ENCODE results near the gene FGF14. TPM values are rescaled to one million over a fixed set of nuclear protein-coding genes. Genes with fewer than 3 reads are reported as not detected.

FGF14 gene
- total RNA-seq, 1 experiment from 2014 or later = not detected

DNA sequence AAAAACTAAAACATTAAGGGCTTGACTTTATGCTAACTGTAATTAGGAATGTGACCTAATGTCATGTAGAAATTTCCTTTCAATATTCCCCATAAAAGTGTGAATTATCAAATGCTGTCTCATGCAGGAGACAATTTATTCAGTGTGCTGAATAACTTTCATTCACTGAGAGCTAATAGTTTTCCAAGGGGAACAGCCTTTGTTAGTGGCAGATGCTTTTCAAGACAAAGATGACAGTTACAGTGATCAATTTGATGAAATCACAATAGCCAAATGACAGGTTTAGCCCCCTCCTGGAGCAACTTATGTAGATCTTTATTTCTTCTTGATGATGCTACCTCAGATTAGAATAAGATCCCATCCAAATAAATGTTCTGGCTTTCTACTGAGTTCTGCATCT, 673.8 kb downstream of the FGF14 start:
- no peak for DNase-seq (ENCODE audit: low spot score)

DNA sequence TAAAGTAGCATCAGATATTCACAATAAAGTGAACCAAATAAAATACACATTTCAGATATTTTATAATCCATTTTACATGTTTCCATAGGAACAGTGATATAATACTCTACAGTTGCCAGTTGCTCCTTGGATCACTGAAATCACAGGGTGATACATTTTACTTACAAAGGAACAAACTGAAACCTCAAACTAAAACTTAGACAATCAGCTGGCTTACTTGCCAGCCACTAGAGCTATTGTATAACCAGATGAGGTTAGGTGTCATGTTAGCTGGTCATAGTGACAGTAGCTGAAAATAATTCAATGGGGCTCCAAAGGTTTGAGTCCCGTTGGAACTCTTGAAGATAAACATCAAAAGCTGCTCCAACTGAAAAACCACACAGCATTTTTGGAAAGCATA, 674.7 kb downstream of the FGF14 start:
- DNase-seq (ENCODE audit: low spot score) = no peak

DNA sequence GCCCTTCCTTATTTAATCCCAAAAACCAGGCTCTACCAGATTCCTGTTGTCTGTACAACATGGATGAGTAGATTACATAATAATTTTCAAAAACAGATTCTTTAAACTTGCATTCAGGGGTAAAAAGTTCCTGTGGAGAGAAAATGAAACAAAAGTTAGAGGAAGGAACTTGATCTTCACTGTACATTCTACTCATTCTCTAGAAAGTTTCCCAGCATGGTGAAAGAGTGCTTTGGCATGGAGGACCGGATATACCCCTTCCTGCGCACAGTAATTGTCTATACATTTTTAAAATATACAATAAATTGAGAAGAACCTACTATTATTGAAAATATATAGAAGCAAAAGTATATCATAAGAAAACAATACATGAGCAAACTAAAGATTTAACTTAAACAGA, 675.2 kb downstream of the FGF14 start:
- DNase-seq (ENCODE audit: low spot score) = no peak

DNA sequence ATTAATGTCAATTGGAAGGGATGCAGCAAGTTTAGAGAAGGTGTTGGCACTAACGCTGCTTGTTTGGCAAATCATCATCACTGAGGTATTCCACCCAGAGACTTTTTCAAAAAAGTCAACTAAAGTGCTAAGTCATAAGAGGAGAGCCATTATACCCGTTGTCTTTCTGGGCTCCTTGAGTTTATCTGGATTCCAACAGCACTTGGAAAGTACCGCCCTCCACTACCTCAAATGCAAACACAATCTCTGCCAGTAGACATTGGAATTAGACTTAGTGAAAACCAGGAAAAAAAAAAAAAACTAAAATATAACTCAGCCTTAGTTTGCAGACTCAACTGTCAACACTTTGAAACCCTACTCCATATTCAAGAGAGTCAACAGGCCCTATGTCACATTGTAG, 683.4 kb downstream of the FGF14 start:
- no peak for DNase-seq (ENCODE audit: low spot score)

DNA sequence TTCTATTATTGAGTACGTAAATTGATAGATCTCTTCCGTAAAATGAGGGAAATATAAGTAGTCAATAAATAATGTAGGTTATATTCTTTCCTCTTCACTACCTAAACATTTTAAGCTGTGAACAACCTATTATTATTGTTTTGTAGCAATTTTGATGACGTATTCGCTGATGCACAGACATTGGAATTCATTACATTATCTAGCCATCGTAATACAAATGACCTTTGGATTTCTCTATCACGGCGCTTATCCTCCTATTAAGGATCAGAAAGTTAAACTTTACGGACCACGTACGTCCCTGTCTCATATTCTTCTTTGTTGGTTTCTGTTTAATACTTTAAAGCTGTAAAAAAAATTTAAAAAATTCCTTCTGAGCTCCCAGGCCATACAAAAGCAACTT, 684.5 kb downstream of the FGF14 start:
- no peak for DNase-seq (ENCODE audit: low spot score)

DNA sequence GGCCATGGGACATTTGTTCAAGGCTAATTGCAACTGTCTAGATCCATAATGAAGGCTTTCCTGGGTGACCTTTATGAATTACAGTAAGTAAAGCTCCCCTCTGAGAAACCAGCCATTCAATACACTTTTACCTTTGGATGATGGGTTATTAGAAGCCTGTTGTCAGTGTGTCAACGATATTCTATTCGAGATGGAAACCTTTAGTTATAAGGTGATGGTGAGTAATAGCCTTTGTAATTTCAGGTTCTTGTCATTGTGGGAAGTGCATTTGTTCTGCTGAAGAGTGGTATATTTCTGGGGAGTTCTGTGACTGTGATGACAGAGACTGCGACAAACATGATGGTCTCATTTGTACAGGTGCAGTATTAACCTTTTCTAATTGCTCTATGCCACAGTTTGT, 687.7 kb downstream of the FGF14 start:
- no peak for DNase-seq (ENCODE audit: low spot score)

DNA sequence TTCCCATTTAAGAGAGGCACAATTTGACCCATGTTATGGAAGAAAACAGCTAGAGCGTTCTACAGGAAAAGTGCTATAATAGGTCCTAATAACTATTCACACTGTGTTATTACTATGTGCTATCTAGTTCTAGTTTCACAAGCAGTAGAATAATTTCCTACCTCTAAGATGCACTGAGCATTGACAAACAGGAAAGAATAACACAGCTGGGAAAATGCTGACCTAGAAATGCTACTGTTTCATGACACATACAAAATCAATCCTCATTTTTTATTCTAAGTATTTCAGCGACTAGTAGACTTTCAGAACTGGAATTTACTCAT, 689.9 kb downstream of the FGF14 start:
- DNase-seq (ENCODE audit: low spot score) = no peak

DNA sequence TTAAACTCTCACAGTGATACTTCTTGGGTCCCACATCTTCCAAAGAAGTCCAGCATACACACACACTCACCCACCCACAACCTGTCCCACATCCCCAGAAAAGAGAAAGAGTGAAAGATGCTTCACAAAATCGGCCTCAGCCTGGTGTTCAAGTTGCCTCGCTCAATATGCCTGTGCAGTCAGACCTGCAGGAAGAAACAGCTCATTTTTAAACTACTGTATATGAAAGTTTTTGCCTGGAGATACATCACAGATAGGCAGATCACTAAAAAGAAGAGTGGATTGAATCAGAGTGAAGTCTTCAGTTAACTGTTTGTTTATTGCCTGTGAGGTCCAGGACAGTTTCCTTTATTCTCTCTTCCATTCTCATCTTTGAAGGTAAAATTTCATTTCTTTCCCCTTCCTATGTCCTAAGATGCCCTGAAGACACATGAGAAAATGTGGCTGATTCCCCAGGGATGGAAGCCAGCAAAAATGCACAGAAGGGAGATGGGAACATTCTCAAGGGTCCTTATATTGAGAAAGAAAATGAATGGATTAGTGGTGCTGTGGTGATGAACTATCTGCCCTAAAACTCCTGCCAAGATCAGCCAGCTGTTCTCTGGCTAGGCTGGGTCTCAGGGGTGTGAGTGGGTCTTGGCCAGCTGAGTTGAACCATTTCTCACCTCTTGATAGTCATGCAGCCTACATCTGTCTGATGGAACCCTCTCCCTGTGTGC, 690.4 kb downstream of the FGF14 start:
- no peak for DNase-seq (ENCODE audit: low spot score)

DNA sequence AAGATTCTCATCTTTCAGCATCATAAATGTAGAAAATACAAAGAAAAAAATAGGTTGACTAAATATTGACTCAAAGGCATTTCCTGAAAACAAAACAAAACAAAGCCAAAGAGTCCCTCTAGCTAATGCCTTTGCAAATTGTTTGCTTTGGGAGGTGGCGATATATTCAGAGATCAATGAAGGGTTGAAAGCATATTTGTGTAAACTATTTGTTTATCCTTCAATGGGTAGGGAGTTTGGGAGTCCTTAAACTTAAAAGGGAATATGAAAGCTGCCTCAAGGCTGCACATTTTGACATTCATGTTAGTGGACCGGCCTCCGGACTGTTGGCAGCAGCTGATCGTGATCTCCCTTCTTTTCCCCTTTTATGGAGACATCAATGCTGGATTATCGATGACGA, 691.9 kb downstream of the FGF14 start:
- no peak for DNase-seq (ENCODE audit: low spot score)

DNA sequence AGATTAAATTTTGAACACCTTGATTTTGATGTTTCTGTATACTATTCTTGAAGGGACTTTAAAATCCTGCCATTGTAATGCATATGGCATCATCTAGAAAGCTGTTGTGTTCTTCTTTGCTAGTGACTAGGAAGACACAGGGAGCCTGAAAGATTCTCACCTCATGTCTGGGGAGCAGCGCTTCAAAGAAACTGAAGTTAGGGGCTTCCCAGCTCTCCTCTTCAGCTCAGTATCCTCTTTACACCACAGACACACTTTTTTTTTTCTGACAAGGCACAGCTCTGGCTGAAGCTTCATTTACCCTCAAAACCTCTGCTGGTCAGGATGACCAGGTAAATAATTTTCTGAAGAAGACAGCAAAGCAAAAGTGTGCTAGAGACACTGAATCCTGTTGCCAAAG, 693.7 kb downstream of the FGF14 start:
- DNase-seq (ENCODE audit: low spot score) = no peak

DNA sequence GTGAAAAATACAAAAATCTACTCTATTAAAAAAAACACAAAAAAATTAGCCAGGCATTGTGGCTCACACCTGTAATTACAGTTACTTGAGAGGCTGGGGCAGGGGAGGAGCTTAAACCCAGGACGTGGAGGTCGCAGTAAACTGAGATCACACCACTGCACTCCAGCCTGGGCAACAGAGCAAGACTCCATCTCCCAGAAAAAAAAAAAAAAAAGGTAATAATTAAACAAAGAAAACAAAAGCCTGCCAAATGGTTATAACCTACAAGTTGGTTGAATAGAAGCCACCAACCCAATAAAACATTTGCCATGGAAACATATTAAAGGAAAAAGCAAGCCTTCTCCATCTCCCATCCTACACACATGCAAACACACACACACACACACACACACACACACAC, 694.2 kb downstream of the FGF14 start:
- no peak for DNase-seq (ENCODE audit: low spot score)

DNA sequence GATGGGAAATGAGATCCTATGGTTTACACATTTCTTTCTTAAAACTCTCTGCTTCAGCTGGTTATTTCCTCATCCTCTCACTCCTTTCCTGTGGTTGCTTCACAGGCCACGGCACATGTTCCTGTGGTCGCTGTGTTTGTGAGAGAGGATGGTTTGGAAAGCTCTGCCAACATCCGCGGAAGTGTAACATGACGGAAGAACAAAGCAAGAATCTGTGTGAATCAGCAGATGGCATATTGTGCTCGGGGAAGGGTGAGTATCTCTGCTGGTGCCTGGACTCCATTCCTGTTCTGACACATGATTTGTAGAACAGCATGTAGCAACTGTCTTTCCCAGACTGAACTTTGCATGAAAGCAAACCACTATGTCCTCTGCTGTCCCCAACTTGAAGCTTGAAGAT, 695.2 kb downstream of the FGF14 start:
- peak; percentile 7 for DNase-seq (ENCODE audit: low spot score)

DNA sequence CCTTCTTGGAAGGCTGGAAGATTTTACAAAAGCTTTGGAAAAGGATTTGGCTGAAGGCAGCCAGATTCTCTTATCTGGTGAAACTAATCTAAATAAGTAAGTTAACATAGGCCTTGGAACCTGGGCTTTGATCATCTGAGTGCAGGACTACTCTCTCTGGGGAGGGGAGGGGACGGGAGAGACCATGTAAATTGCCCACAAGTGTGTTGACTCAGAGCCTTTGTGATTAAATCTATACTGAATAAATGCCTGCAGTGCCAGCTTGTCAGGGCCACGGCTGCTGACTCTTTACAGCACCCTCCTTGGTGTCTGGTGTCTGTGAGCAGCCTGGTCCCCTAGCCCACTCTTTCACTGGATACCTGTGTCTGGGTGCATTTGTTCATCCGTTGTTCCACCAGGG, 698.0 kb downstream of the FGF14 start:
- DNase-seq (ENCODE audit: low spot score) = no peak

DNA sequence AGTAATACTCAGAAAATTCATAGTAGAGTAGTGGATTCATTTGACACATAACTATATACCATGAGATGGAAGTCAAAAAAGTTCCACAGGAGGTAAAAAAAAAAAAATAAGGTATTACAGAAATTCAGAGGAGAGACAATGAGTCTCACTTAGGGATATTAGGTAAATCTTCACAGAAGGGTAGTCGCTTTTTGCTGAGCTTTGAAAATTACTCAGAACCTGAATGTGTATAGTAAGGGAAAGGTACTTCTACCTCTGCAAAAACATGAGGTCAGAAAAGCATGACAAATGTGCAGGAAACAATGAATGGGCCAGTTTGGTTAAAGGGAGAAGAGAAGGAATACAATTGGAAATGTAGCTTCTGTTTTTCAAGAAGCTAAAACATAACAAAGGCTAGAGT, 698.8 kb downstream of the FGF14 start:
- DNase-seq (ENCODE audit: low spot score) = no peak

DNA sequence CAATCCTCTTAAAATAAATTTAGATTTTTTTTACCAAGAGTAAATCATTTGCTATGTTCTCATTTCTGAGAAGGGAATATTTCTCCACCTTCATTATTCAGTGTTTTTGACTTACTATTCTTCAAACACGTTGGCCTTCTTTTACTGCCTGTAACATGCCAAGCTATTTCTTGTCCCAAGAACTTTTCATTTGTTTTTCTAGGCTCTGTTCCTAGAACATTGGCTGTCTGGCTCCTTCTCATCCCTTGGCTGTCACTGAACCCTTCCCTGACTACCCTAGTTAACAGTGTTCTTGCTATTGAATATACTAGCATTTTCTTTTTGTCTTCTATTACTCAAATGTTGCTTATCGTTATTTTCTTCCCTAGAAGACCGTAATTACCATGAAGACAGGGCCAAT, 701.2 kb downstream of the FGF14 start:
- no peak for DNase-seq (ENCODE audit: low spot score)

DNA sequence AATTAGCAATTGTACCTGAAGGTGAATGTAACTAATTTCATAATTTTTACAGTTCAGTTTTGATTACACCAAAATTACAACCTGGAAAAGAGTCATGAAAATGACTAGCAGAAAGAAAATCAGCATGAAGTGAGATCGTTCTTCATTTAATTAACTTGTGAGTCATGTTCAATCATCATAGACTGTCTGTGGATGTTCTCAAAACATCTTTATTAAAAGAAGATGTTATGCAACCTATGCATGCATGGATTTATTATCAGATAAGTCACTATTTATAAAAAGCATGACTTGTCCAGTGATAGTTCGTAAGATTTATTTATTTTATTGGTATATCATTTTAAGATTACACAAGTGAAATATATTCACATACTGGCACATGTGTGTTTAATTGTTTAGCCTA, 703.4 kb downstream of the FGF14 start:
- DNase-seq (ENCODE audit: low spot score) = no peak

DNA sequence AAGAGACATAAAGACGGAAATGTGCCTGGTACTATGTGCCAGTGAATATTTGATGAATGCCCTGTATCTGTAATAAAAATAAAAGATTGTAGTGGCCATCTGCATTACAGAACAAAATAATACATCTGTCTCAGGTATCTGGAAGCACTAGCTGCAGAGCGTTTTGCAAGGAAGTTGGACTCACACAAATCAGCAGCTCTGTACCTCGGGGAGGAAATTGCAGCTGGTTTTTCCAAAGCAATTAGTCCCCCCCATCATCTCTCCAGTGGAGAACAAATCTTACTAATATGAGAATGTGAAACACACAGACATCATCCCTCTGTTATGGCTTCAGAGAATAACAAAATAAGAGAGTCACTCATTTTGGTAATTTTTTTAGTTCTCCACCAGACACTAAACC, 704.1 kb downstream of the FGF14 start:
- no peak for DNase-seq (ENCODE audit: low spot score)

DNA sequence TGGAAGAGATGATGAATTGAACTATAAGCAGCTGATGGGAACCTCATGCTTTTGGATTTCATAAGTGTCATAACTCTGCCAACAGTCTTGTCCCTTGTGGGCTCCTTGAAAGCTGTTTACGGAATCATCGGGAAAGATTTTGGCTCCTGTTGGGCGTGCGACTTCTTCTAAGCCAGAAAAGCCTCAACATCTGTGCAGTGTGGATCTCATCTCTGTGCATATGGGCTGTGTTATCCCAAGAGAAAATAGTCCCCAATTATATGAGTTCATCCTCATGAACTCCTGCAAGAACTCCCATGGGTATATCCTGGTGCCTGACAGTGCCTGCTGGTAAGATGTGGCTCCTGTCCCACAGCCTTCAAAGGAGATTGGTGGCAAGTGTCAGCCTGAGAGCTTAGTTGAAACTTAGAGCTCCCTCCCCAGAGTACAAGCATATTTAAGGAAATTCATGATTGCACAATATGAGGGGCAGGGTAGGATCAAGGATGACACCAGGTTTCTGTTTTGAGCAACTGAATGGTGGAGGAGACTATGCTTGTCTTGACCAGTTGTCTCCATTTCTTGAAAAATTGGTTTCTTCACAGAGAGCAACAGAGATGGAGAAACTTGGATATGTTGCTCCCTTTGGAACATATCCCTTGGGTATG, 705.9 kb downstream of the FGF14 start:
- DNase-seq (ENCODE audit: low spot score) = no peak

DNA sequence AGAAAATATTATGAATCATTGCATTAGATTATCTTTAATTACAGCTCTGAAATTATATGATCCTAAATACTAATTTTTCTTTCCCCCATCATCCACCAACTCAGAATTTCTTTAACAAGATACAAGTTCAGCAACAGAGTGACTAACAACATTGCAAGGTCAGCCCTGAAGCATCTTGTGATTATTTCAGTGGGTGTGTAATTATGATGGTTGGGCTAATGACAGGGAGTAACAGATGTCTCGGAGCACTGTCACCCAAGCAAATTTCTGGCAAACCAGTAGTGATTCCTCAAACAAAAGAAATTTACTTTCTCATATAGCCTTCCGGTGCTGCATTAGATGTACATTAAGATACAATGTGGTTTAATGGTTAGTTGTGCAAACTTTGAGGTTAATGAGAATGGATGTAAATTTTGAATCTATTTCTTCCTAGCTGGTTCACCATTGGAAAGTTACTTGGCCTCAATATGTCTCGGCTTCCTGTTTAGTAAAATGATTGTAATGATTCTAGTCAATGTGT, 710.4 kb downstream of the FGF14 start:
- DNase-seq (ENCODE audit: low spot score) = no peak

DNA sequence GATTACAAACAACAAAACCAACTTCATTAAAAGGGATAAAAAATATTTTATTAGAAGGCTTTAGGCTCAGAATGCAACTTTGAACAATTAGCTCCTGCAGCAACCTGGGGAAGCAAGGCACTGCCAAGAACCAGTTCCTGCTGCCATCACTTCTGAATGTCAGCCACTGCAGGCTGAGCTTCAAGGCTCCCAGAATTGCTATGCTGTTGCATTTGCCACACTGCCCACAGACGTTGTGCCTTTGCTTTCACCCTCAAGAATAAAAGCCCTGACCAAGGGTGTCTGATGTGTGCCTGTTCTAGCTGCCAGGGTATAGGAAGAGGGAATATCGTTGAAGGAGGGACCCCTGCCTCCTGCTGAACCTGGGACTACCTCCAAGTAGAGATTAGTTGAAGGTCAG, 711.0 kb downstream of the FGF14 start:
- DNase-seq (ENCODE audit: low spot score) = no peak

DNA sequence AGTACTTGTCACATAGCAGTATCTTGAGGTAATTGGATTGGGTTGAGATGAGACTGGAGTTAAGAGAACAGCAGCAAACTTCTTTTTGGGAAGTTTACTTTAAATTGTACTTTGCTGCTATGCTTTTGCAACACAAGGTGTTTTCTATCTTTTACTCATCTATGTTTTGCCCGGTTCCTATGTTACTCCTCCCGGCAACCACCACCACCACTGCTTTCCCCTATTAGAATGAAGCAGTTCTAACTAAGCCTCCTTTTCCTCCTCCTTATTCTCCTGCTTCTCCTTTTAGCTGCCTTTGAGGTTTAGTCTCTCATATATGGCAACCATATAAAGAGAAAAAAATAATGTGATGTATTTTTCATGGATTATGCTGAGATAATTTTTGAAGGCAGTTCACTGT, 715.8 kb downstream of the FGF14 start:
- no peak for DNase-seq (ENCODE audit: low spot score)

DNA sequence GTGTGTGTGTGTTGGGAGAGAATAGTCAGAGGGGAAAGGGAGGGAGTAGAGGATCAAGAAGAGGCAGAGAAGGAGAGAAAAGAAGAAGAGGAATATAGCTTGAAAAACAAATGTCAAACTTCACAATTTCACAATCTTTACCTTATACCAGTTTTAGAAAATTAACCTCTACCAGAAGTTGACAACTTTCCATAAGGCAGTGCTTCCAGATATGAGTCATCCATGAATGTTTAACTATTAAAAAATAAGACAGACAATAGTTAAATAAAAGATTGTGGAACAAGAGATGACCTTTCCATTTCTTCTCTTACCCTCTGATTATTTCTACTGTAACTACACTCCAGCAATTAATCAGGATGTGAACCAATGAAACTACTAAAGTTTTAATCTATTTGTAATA, 720.0 kb downstream of the FGF14 start:
- DNase-seq (ENCODE audit: low spot score) = no peak

DNA sequence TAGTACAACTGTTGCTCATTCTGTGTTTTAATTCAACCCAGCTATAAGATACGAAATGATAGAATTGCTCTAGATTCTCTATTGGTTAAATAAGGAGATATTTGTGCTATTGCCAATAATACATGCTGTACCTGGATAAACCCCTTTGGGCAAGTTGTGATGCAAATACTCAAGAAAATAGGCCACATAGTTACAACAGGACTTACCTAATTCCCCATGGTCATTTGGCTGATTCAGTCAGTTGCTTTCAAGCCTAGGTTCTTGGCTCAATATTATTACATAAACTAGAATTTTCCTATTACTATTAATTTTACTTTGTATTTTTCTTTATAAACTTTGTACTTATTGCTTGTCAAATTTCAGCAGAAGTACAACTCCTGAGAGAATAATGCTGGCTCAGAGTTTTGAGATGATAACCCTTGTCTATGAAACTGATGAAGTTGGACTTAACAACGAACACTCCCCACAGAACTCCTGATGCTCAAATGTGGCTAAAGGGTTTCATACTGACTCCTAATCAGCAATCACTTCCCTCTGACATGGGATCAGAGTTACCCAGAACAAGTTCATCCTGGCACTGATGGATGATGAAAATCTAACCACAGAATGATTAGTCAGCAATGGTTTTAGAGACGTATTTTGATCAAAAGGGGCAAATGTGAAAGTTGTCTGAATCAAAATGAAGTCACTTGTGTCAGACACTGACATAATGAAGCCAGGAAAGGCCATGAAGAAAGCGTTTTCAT, 728.3 kb downstream of the FGF14 start:
- DNase-seq (ENCODE audit: low spot score) = no peak
